GM19240 (cell line): ENCODE measurements around the gene CENPU.
"Not testable (repeated sequence)": the region's sequence is repeated elsewhere in the genome, so short reads cannot be mapped to it uniquely, and the experiment has no call there.

Source experiments
- DNase-seq: peaks from one replicate; pipeline ENCODE4 v3.0.0; 2011; ENCODE audit warnings: low spot score; ENCODE audit not compliant: insufficient read length

Gene CENPU

DNA sequence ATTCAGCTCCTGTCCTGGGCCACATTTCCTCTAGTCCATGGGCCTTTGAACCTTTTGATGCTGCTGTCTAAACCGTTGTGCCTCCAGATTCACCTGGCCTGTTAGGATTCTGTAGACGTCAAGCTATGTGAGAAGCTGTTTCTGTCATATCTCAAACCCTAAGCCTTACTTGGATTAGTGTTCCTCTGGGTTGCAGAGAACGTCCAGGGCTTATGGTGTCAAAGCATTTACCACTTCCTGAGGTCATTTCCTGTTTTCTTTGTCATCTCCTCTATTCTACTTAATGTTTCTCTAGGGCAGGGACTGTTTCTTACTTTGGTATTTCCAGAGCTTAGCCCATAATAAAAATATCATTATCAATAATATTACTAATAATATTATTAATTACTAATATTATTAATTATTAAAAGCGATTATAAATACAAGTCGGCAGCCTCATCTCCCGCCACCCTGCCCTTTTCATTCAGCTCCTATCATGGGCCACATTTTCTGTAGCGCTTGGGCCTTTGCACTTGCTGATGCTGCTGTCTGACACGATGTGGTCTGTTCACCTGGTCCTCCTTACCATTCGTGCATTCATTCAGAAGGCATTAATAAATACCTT lies 65.3 kb downstream of the CENPU start:
- no peak for DNase-seq

DNA sequence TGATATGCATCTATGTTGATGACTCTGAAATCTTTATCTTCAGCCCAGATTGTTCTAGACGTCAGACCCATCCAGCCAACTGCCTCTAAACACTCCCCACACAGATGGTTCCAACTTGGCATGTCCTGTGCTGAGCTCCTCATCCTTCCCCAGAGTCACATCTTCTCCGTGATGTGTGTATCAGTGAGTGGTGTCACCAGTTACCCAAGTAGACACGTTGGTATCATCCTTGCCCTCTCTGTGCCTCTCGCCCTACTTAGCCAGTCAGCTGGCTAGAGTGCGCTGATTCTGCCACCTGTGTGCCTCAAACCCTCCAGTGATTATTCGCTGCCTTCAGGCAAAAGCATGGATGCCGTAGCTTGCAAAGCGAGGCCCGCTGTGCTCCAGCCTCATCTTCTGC lies 65.8 kb downstream of the CENPU start:
- DNase-seq: no peak

DNA sequence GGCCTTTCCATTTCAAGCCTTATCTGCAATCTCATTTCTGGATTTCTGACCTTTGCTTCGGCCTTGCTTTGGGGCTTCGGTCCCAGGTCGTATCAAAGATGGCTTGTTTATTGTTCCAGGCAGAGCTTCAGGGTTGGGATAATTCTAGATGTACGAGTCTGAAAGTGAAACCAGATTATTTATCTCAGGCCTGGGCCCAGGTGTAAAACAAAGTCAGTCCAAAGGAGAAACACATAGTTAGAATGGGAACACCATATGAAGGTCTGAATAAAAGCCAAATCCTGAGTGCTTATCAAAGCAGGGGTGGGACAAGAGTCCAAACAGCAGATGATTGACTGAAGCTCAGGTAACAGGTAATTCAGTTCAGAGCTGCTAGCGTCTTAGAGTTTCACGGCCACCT lies 67.2 kb downstream of the CENPU start:
- DNase-seq: no peak

GRCh38 chr4:184664445-184665210 lies 69.3 kb downstream of the CENPU start:
- DNase-seq: no peak

GRCh38 chr4:184662236-184662635 lies 71.7 kb downstream of the CENPU start:
- DNase-seq: no peak

- no peak for DNase-seq
These were observed 72.9 kb downstream of the CENPU start for GRCh38 chr4:184660978-184661377.

- DNase-seq: not testable (repeated sequence)
These were observed 76.1 kb downstream of the CENPU start for GRCh38 chr4:184657820-184658219.

GRCh38 chr4:184657144-184657543 lies 76.8 kb downstream of the CENPU start:
- no peak for DNase-seq

GRCh38 chr4:184655889-184656869 lies 77.7 kb downstream of the CENPU start:
- DNase-seq: no peak

DNA sequence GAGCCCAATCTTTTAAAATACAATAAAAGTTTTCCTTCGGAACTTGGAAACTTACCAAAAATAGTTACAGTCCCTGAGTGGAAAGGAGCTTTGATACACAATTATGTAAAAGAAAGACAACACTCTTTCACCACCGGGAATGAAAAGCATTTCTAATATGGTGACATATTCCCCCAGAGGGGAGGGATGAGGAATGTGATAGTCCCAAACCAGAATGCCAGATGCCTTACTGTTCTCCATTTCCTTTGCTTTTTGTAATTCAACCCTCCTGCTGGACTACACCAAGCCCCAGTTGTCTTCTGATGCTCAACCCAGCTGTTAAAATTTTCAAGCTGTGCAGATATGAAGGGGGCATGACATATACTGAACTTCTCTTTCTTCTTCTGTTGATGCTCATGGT lies 80.2 kb downstream of the CENPU start:
- DNase-seq: no peak

- not testable (repeated sequence) for DNase-seq
These were observed 81.2 kb downstream of the CENPU start for GRCh38 chr4:184652681-184653080.

DNA sequence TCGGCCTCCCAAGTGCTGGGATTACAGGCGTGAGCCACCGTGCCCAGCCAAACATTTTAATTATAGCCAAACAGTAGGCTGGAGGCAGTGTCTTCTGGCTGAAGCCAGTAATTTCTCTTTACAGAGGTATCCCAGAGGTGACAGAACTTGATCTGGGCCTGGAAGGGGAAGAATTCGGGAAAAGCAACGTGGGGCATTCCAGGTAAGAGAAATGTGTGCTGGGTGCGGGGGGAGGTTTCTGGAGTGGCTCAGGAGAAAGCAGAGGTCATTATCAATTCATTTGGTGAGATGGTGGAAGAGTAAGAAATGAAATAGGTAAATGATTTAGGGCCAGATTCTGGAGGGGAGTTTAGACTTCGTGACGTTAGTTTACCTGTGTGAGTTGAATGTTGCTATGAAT lies 82.0 kb downstream of the CENPU start:
- no peak for DNase-seq

GRCh38 chr4:184649971-184650855 lies 83.7 kb downstream of the CENPU start:
- no peak for DNase-seq

DNA sequence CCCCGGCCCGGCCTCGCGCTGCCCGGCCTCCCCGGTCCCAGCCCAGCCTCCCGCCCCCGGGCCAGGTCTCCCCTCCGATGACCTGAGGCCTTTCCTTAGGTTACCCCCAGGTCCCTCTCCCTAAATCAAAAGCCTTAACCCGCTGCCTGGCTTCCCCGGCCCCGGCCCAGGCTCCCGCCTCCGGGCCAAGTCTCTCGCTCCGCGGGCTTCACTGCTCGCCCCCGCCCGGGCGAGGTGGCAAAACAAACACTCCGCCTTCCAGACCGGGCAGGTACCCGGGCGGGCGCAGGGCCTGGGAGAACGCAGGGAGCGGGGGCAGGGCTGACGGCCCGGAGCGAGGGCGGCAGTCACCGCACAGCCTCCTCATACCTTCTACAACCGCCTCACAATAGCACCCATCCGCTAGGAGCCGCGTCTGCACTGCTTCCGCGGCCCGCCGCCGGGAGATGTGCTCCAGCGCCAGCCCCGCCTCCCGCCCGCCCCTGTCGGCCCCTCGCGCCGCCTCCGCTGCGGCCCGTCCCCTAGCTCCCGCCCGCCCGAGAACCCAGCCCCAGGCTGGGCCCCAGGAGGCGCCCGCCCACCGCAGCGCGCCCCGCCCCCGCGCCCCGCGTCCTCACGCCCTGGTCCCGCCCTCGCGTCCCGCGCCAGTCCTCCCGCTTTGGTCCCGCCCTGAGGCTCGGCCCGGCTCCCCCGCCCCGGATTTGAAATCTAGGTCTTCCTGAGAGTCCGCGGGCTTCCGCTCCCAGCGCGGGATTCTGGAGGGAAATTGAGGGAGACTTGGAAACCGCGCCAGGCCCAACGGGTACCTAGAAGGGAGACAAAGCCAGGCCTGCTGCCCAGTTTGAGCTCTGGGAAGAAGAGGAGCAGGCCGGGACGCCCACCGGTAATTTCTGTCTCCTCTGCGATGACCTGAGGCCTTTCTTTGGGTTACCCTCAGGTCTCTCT lies 84.6 kb downstream of the CENPU start, which contains the start of the genes CASP3 and PRIMPOL:
CASP3 (minus strand) TSS at position 422 of the 945 bp plus-strand sequence. CDS start 10,994 bp downstream, outside the sequence.
PRIMPOL (plus strand) TSS at position 713 of the 945 bp plus-strand sequence. CDS start 7,403 bp downstream, outside the sequence.
- DNase-seq: peak; percentile 37

DNA sequence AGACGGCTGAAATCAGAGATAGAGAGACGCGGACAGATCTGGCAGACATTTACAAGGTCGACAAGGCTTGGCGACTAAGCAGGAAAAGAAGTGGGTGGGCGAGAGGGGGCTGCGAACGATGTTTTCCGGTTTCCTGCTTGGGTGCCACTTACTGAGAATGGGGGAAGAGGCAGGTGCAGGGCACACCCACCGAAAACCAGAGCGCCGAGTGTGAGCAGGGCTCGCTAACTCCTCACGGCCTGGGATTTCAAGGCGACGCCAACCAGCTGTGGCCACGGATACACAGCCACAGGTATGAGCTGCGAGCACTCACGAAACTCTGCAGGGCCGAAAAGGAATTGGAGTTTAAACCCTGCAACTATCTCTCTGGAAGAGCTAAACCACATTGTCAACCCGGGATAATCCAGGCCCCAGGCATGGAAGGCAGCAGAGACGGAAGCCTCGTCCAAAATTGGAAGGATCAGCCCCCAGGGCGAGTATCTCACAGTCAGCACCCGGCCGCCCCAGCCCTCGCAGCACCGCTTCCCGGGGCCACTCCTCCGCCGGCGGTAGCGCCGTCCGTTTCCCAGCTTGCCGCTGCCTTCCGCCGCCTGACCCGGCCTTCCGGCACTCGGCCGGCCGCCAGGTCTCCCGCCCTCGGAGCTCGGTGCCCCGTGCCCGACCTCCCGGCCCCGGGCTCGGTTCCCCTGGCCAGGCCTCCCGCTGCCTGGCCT lies 85.4 kb downstream of the CENPU start:
- no peak for DNase-seq

DNA sequence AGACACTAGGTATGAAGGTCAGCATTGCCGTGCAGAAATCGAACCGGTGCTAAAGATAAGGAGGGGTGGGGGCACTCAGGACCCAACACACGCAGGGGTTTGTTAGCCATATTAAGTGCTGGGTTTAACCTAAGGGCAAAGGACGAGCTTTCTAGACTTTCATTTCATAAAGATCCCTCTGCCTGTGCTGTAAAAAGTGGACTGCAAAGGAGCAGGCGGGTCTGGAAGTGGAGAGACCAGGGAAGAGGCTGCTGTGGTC lies 85.9 kb downstream of the CENPU start:
- DNase-seq: no peak

GRCh38 chr4:184647266-184648053 lies 86.4 kb downstream of the CENPU start:
- DNase-seq: no peak

DNA sequence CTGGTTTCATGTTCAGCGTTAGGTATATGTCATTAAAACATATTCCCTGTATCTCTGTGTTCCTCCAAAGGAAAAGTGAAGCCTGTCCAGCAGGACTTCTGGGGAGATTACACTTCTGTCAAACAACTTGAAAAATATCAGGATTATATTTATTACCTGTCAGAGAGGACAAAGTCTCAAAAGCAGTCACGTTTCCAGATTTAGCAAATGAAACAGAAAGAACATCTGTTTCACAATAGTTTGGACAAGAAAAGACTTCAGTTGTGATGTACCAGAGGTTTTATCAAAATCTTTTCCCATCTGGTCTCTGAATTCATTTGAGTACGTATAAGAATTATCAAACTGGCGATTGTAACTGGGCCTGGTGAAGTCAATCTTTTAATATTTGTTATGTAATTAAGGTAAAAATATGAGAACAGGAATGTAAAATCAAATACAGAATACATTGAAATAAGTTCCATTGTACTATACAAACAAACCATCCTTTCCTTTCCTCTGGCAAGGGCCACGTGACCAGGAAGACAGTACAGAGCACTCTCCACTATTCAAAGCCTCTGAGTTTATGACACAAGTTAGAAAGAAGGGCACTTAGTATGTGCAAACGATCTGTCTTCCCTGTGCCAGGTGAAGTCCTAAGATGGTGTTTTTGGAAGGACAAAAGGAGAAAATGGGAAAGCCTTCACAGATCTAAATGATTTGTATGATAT lies 87.8 kb downstream of the CENPU start:
- no peak for DNase-seq
